ENCODE data around the gene CALCOCO2. TPM values are rescaled to one million over a fixed set of nuclear protein-coding genes. Genes with fewer than 3 reads are reported as not detected.

The CALCOCO2 gene
- total and polyA plus RNA-seq, 2 experiments from 2014 or later = 14.4 to 16.3 TPM

GRCh38 chr17:48882272-48882671 lies 51.4 kb downstream of the CALCOCO2 start:
- DNase-seq (ENCODE audit: low spot score) (no peak), ATAC-seq (no peak)
- no peaks in the 10 kb centered on the region for H4K20me1 ChIP-seq (replicated peaks; ENCODE audit: insufficient read depth)
- Mint-ChIP-seq H3K27me3 (ENCODE audit: insufficient read depth, low read depth, poor library complexity) (peaks cover 5% of the 10 kb centered on the region), H3K36me3 (ENCODE audit: low read depth) (no peaks in the 10 kb centered on the region), H3K27ac (no peak overlapping the region), H3K4me1 (no peaks in the 10 kb centered on the region), H3K4me3 (no peak overlapping the region), H3K9me3 (no peaks in the 10 kb centered on the region)
- no peaks in the 10 kb centered on the region for H3K79me2 ChIP-seq (replicated peaks; ENCODE audit: insufficient read depth)
- H2AFZ ChIP-seq = no peak overlapping the region
- H3K27ac ChIP-seq (ENCODE audit: low read depth) = no peak overlapping the region
- no peaks in the 10 kb centered on the region for H3K9me2 ChIP-seq (ENCODE audit: insufficient read depth)
- TF ChIP-seq STAT1 (IDR thresholded peaks at IDR 0.05; ENCODE audit: unreplicated experiment) (no peak), ETS1 (IDR thresholded peaks at IDR 0.05) (no peak), ZNF462 (CRISPR knock-in tag; IDR thresholded peaks at IDR 0.05) (no peak), REST (IDR thresholded peaks at IDR 0.05; ENCODE audit: unreplicated experiment) (no peak), EZH2 (IDR thresholded peaks at IDR 0.05; ENCODE audit: low read depth, unreplicated experiment) (no peak), ZNF331 (CRISPR knock-in tag; IDR thresholded peaks at IDR 0.05; ENCODE audit: low read depth) (no peak), CREB1 (CRISPR knock-in tag; IDR thresholded peaks at IDR 0.05; ENCODE audit: low read depth) (no peak), NANOG (IDR thresholded peaks at IDR 0.05; ENCODE audit: borderline replicate concordance) (no peak), JUNB (IDR thresholded peaks at IDR 0.05; ENCODE audit: unreplicated experiment) (no peak), ZNF114 (CRISPR knock-in tag; IDR thresholded peaks at IDR 0.05) (no peak)
- H3K4me1 ChIP-seq (ENCODE audit: insufficient read depth) = no peaks in the 10 kb centered on the region
- H3K36me3 ChIP-seq (ENCODE audit: insufficient read depth) = no peaks in the 10 kb centered on the region
- H3F3A ChIP-seq (replicated peaks; ENCODE audit: low read depth) = 0 out of 2 replicates have a peak, but pooled peaks cover 2% of the 10 kb centered on the region
- no peaks in the 10 kb centered on the region for H3K27me3 ChIP-seq (ENCODE audit: insufficient read depth)
- no peak overlapping the region for H3K4me2 ChIP-seq
- H3K4me3 ChIP-seq = no peak overlapping the region
